Coronary artery (tissue), 2 donors: ENCODE results near the gene C19orf25.
"Not testable (repeated sequence)": the region's sequence is repeated elsewhere in the genome, so short reads cannot be mapped to it uniquely, and the experiment has no call there.

ENCODE experiments used
- DNase-seq: peaks from one replicate; pipeline ENCODE4 v3.0.0-alpha.2; 2017; ENCODE audit warnings: low spot score
- H3K27ac ChIP-seq, 2 donors: fragments of 200-600 bp; sonication (generic); one replicate each; pipeline ENCODE4 v1.5.1; 2016 to 2019
- H3K4me3 ChIP-seq: fragments of 200-600 bp; sonication (generic); 2 replicates; pipeline ENCODE4 v1.5.1; 2016; ENCODE audit warnings: mild to moderate bottlenecking, moderate library complexity
- TF ChIP-seq, protein P1 (sequence below): fragments of 200-600 bp; sonication (generic); IDR thresholded peaks from one replicate; pipeline ENCODE4 v1.5.1; 2019; ENCODE audit warnings: antibody characterized with exemption

Gene C19orf25

DNA sequence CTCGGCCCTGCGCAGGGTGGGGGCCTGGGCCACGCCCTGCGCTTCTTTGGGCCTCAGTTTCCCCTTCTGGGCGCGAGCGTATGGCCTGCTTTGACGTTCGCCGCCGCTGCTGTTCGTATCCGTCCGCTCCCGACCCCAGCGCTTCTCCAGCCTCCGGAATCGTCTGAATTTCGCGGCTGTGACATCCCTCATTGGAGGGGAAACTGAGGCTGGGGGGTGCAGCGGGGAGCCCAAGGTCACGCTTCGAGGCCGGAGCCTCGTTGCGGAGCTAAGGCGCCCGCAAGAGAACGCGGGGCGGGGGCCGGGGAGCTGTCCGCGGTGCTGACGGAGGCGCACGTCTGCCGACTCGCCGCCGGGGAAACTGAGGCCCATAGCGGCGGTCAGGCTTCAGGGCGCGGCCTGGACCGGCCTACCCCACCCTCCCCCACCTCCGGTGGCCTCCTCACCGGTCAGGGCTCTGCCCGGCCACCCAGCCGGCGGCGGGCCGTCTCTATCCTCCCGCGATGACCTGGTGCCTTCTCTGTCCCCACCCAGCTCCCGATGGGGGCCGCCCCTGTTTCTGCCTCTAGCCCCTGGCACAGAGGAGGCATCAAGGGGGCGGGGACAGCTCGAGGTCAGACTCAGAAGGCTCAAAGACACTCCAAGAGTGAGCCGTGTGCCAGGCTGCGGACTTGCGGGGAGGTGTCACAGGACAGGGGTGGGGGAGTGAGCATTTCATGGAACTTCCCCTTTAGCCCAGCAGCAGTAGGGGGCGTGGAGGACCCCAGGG is 32.1 kb downstream of the C19orf25 start:
- TF ChIP-seq, protein P1, sequence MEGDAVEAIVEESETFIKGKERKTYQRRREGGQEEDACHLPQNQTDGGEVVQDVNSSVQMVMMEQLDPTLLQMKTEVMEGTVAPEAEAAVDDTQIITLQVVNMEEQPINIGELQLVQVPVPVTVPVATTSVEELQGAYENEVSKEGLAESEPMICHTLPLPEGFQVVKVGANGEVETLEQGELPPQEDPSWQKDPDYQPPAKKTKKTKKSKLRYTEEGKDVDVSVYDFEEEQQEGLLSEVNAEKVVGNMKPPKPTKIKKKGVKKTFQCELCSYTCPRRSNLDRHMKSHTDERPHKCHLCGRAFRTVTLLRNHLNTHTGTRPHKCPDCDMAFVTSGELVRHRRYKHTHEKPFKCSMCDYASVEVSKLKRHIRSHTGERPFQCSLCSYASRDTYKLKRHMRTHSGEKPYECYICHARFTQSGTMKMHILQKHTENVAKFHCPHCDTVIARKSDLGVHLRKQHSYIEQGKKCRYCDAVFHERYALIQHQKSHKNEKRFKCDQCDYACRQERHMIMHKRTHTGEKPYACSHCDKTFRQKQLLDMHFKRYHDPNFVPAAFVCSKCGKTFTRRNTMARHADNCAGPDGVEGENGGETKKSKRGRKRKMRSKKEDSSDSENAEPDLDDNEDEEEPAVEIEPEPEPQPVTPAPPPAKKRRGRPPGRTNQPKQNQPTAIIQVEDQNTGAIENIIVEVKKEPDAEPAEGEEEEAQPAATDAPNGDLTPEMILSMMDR = no peak
- Histone ChIP-seq H3K27ac (no peak overlapping the region), H3K4me3 (peak overlapping the region; percentile 63)
- no peak for DNase-seq

DNA sequence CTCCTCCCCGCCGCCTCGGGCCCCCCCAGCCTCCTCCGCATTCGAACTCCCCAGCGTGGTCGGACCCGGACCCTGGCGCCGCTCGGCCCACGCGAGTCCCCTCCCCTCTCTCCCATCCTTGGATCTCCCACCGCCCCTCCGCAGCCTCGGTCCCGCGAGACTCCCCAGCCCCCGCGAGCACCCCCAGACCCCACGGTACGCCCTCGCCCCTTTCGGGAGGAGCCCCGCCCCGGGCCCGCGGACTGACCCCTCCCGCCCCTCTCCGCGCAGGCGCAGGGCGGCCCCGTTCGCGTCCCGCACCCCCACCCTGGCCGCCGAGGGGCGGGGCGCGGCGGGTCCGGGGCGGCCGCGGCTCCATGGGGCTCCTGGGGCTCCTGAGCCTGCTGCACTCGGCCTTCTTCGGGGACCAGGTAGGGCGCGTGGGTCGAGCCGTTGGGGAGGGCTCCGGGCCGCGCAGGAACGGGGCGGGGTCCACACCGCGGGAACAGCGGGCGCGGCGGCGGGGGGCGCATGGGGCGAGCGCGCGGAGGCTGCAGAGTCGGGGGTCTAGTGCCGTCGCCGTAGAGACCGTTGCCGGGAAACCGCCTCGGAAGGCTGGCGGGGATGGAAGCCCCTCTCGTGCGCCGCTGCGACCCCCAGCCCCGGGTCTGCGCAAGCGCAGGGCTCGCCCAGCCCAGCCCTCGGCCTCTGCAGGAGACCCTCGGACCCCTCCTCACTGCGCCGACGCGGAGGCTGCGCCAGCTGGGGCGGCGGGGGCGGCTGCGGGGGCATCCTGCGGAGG is 32.9 kb downstream of the C19orf25 start:
- peak overlapping the region; percentile 63 for H3K4me3 ChIP-seq
- no peak for DNase-seq
- H3K27ac ChIP-seq = no peak overlapping the region
- TF ChIP-seq, protein P1 = no peak

DNA sequence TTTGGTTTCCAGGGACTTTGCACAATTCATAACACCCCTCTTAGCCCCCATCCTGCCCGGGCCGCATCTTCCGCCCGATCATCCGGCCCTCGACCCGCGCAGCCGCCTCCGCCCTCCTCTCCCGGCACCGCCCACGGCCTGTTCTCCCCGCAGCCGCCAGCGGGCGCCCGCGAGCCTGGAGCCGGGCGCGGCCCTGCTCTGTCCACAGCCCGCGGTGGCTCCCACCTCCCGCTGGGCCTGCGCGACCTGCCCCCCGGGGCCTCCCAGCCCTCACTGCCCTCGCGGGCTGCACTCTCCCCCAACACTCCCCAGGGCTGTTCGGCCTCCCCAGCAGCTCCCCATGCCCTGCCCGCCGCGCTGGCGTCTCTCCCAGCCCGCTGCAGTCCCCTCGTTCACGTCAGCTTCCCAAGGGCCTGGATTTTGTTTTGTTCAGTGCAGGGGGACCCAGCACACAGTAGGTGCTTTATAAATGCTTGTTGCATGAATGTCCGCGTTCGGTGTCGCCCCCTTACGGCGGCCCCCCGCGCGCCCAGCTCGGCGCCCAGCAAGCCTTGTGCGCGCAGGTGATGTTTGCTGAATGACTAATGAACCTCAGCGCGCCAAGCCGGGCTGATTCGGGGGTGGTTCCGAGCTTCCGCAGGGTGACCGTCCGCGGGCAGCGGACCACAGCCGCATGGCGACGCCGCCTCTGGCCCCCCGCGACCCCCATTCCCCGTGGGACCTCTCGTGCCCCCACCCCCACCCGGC is 33.7 kb downstream of the C19orf25 start:
- TF ChIP-seq, protein P1 = peak; percentile 93
- H3K27ac ChIP-seq = no peak overlapping the region
- no peak for DNase-seq
- peak overlapping the region; percentile 63 for H3K4me3 ChIP-seq

DNA sequence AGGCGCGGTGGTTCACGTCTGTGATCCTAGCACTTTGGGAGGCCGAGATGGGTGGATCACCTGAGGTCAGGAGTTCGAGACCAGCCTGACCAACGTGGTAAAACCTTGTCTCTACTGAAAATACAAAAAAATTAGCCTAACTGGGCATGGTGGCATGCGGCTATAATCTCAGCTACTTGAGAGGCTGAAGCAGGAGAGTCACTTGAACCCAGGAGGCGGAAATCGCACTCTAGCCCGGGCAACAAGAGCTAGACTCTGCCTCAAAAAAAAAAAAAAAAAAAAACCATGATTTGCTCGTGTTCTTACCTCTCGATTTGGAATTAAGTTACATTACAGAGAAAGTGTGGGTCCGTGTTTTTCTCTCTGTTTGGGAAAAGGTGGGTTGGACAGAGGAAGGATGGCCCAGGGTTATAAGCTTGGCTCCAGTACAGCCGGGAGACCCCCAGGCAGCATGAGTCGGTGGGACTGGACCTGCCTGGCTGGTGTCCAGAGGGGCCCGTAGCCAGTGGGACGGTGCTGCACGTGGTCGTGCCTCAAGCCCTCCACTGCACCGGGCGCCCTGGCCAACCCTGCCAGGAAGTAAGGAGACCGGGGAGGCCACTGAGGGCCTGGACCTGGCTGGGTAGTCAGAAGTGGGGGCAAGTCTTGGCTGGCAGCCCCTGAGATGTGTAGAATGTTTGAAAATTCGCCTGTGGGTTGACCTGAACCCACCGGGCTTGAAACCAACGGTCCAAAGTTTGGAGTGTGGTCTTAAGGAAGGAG is 37.2 kb downstream of the C19orf25 start:
- TF ChIP-seq, protein P1 = no peak
- H3K27ac ChIP-seq = no peak overlapping the region
- no peak for DNase-seq
- no peak overlapping the region for H3K4me3 ChIP-seq

DNA sequence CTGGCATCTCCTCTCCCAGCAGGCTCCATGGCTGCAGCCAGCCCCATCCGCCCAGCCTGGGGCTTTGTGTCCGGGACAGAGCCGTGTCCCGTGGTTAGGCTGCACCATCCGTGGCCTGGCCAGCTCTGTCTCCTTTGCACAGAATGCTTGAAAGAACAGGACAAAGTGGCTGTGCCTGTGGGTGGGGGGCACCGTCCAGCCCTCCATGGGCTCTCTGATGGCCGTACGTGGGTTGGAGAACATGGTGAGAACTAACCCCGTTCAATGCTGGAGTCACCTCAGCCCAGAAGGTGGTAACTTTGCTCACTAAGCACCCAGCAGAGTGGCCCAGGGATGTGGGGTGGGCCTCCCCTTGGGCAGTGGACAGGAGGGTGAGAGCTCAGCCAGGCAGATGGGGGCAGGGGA is 38.0 kb downstream of the C19orf25 start:
- no peak for DNase-seq
- H3K4me3 ChIP-seq = no peak overlapping the region
- TF ChIP-seq, protein P1 = no peak
- H3K27ac ChIP-seq = no peak overlapping the region

DNA sequence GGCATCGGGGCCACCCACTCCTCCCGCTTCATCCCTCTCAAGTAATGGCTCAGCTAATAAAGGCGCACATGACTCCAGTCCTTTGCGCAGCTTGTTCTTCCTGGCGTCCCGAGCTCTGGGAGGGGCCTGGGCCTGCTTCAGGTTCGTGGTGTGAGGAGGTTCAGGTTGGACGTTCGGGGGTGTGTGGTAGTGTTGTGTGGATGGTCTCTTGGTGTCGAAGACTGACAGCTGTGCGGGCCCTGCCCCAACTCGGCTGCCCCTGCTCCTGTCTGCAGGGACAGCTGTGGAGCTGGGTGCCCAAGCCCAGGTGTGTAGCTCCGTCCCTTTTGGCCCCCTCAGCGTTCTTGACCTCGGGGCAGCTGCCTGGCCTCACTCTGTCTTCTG is 38.6 kb downstream of the C19orf25 start:
- no peak for DNase-seq
- peak overlapping the region; percentile 87 for H3K4me3 ChIP-seq
- TF ChIP-seq, protein P1 = no peak
- no peak overlapping the region for H3K27ac ChIP-seq

DNA sequence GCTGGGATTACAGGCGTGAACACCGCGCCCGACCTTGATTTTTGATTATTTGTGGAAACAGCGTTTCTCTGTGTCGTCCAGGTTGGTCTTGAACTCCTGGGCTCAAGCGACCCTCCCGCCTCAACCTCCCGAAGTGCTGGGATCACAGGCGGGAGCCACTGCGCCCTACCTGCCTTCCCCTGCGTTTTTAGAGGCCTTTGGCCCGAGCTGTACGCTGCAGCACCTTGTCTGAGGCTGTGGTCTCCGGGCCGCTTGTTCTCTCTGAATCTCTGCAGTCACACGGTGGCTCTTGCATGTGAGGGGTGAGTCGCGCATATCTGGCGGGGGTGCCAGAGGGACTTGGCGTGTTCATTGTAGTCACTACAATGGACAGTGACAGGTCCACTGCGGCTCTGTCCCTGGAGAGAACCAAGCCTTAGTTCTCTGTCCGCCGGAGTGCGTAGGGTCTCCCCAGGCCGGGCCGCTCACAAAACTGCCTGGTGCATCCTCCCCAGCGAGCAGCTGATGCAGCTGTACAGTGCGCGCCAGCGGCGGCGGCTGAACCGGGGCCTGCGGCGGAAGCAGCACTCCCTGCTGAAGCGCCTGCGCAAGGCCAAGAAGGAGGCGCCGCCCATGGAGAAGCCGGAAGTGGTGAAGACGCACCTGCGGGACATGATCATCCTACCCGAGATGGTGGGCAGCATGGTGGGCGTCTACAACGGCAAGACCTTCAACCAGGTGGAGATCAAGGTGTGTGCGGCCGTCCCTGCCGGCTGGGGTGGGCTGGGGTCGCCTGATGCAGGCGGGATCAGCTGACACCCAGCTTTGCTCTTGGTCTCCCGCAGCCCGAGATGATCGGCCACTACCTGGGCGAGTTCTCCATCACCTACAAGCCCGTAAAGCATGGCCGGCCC is 39.2 kb downstream of the C19orf25 start:
- not testable (repeated sequence) for DNase-seq
- H3K27ac ChIP-seq = peak overlapping the region in 1 of 2 donors; percentile 83
- H3K4me3 ChIP-seq = peak overlapping the region; percentile 87
